NT2/D1 (cell line): ENCODE measurements around the gene CDH4.

Experiments
- SUZ12 ChIP-seq: IDR thresholded peaks from 2 replicates; pipeline ENCODE4 v1.6.1; 2011; ENCODE audit not compliant: insufficient read length, insufficient read depth; ENCODE audit errors: extremely low read depth
- YY1 ChIP-seq: IDR thresholded peaks from 2 replicates; pipeline ENCODE4 v1.6.1; 2011; ENCODE audit not compliant: insufficient read length, insufficient read depth
- ZNF274 ChIP-seq: IDR thresholded peaks from 2 replicates; pipeline ENCODE4 v1.6.1; 2011; ENCODE audit warnings: mild to moderate bottlenecking, low read depth, low read length

DNA sequence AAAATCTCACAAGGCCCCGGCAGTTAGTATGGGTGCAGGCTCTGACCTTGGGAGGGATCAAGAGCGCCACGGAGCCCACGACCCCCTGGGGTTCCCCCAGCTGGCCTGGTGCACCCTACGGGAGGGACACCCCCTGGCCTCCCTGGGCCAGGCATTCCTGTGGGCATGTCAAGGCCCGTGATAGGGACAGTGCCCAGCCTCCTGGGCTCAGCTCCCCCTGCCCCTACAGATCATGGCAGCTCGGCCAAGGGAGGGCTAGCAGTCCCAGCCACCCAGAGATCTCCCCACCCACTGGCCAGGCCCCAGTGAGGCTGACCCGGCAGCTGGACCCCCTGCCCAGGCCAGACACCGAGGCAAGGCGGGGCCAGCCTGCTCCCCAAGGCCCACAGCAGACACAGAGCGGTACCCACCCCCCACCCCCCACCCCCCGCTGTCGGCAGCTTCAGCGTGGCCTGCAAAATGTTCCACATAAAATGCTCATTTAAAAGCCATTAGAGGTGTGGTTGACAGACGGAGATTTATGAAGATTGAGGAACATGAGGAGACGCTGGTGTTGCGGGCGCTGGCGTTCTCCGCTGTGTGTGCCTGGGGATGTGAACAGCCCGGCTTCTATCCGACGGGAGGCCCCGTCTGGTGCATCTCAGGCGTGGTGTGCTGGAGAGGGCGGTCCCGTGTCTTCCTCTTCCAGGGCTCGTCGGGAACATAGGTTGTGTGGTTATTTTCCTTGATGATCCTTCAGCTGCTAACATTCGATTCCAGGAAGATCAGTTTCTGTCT is 625.1 kb downstream of the CDH4 start:
- no peak for TF ChIP-seq SUZ12
- TF ChIP-seq ZNF274, result no peak
- no peak for TF ChIP-seq YY1
